ENCODE data around the gene ATXN10.

DNA sequence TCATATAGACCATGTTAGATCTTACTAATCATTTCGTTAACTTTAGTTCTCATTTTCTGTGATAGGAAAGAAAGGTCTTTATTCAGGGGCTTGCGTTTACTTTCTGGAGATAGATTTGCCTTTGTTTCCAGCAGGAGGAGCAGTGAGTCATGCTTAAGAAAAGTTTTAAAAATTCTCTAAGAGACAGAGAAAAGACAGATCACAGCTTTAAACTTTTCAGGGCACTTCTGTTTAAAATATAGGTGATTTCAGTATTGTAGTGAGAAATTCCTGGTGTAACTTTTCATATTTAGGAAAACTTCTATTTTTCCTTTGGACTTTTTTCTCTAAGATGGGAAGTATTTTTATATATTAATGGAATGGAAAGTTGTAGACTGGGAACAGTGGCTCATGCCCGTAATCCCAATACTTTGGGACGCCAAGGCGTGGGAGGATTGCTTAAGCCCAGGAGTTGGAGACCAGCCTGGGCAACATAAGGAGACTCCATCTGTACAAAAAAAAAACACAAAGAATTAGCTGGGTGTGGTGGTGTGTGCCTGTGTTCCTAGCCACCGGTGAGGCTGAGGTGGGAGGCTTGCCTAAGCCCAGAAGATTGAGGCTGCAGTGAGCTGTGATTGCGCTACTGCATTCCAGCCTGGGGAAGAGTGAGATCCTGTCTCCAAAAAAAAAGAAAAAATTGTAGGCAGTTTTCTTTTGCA, 60.3 kb downstream of the ATXN10 start:
- TF ChIP-seq, protein P1, sequence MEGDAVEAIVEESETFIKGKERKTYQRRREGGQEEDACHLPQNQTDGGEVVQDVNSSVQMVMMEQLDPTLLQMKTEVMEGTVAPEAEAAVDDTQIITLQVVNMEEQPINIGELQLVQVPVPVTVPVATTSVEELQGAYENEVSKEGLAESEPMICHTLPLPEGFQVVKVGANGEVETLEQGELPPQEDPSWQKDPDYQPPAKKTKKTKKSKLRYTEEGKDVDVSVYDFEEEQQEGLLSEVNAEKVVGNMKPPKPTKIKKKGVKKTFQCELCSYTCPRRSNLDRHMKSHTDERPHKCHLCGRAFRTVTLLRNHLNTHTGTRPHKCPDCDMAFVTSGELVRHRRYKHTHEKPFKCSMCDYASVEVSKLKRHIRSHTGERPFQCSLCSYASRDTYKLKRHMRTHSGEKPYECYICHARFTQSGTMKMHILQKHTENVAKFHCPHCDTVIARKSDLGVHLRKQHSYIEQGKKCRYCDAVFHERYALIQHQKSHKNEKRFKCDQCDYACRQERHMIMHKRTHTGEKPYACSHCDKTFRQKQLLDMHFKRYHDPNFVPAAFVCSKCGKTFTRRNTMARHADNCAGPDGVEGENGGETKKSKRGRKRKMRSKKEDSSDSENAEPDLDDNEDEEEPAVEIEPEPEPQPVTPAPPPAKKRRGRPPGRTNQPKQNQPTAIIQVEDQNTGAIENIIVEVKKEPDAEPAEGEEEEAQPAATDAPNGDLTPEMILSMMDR (IDR thresholded peaks at IDR 0.05) = peak in 3 of 4 experiments; percentile 21 to 36 (median 27)
- TF ChIP-seq POLR2A (IDR thresholded peaks at IDR 0.05) = no peak
- no peak for TF ChIP-seq EP300 (IDR thresholded peaks at IDR 0.05)
- TF ChIP-seq POLR2AphosphoS5 (IDR thresholded peaks at IDR 0.05) = no peak

All from gastroesophageal sphincter (tissue), 3 donors.